ENCODE measurements around the gene ARTN. TPM values are rescaled to one million over a fixed set of nuclear protein-coding genes. Genes with fewer than 3 reads are reported as not detected.

Gene ARTN
- total RNA-seq, 1 experiment from 2014 or later: 17.4 TPM

GRCh38 chr1:43979261-43979527, 45.6 kb downstream of the ARTN start:
- Histone ChIP-seq H3F3A (ENCODE audit: insufficient read depth, low read depth) (peaks cover 36% of the 10 kb centered on the region; the same call in 1 of the 2 replicates), H3K4me2 (peak overlapping the region; percentile 88), H3K4me3 (peak overlapping the region; percentile 81; the same call in 1 of the 2 replicates), H3K27me3 (ENCODE audit: insufficient read depth, low read depth) (no peaks in the 10 kb centered on the region), H3K79me2 (ENCODE audit: low read depth) (peaks cover 69% of the 10 kb centered on the region), H3K27ac (peak overlapping the region; percentile 38; the same call in 1 of the 2 replicates), H3K9me2 (ENCODE audit: insufficient read depth) (no peaks in the 10 kb centered on the region), H3K36me3 (ENCODE audit: low read depth) (peaks cover 16% of the 10 kb centered on the region), H3K4me1 (replicated peaks; ENCODE audit: insufficient read depth) (peaks cover 45% of the 10 kb centered on the region), H3K9me3 (ENCODE audit: insufficient read depth, low read depth) (no peaks in the 10 kb centered on the region), H2AFZ (0 out of 2 replicates have a peak overlapping the region, but pooled peaks have one; percentile 53), H4K20me1 (ENCODE audit: insufficient read depth) (peaks cover 12% of the 10 kb centered on the region; the same call in 1 of the 2 replicates)
- intact Hi-C loops (cut with micrococcal nuclease; ENCODE audit: unreplicated experiment): loop anchor here (10.0 kb wide), 1 partner anchor 274 kb away; the partner anchor contains the start of gene ST3GAL3
- no TSS peak for BruUV-seq (replicated peaks)
- no peak for DNase-seq
- TF ChIP-seq EZH2 (IDR thresholded peaks at IDR 0.05; ENCODE audit: low read depth) (no peak), CTCF (conservative IDR thresholded peaks at IDR 0.05) (no peak)
- ChIA-PET CTCF (no interaction called here), POLR2A (ENCODE audit: unreplicated experiment) (no interaction called here)

- Histone ChIP-seq H3F3A (ENCODE audit: insufficient read depth, low read depth) (peaks cover 33% of the 10 kb centered on the region; the same call in 1 of the 2 replicates), H3K9me2 (ENCODE audit: insufficient read depth) (no peaks in the 10 kb centered on the region), H4K20me1 (ENCODE audit: insufficient read depth) (peaks cover 12% of the 10 kb centered on the region; the same call in 1 of the 2 replicates), H2AFZ (0 out of 2 replicates have a peak overlapping the region, but pooled peaks have one; percentile 53), H3K27me3 (ENCODE audit: insufficient read depth, low read depth) (no peaks in the 10 kb centered on the region), H3K4me3 (peak overlapping the region; percentile 81), H3K27ac (peak overlapping the region; percentile 38; the same call in 1 of the 2 replicates), H3K79me2 (ENCODE audit: low read depth) (peaks cover 69% of the 10 kb centered on the region), H3K4me2 (peak overlapping the region; percentile 88), H3K36me3 (ENCODE audit: low read depth) (peaks cover 16% of the 10 kb centered on the region), H3K4me1 (replicated peaks; ENCODE audit: insufficient read depth) (peaks cover 45% of the 10 kb centered on the region), H3K9me3 (ENCODE audit: insufficient read depth, low read depth) (no peaks in the 10 kb centered on the region)
- intact Hi-C loops (cut with micrococcal nuclease; ENCODE audit: unreplicated experiment): loop anchor here (1.0 to 10.0 kb wide), 2 partner anchors 12 to 275 kb away; partner anchors contain the start of genes CCDC24 and ST3GAL3
- peak; percentile 35 to 65 for DNase-seq
- POLR2A ChIA-PET (ENCODE audit: unreplicated experiment): no interaction called here
- BruUV-seq (replicated peaks): TSS peak; percentile 12
- CTCF ChIA-PET: no interaction called here
- TF ChIP-seq EZH2 (IDR thresholded peaks at IDR 0.05; ENCODE audit: low read depth): no peak
- TF ChIP-seq CTCF (conservative IDR thresholded peaks at IDR 0.05): no peak
Observed at GRCh38 chr1:43979528-43980254, 46.1 kb downstream of the ARTN start.

GRCh38 chr1:43980255-43981134, 46.9 kb downstream of the ARTN start:
- intact Hi-C loops (cut with micrococcal nuclease; ENCODE audit: unreplicated experiment): loop anchor here (1.0 kb wide), 1 partner anchor 11 kb away; the partner anchor contains the start of gene CCDC24

More at GRCh38 chr1:43980255-43981134, 46.9 kb downstream of the ARTN start:
- H4K20me1 ChIP-seq (ENCODE audit: insufficient read depth): peaks cover 12% of the 10 kb centered on the region; the same call in 1 of the 2 replicates
- POLR2A ChIA-PET (ENCODE audit: unreplicated experiment): no interaction called here
- no TSS peak for BruUV-seq (replicated peaks)
- no peaks in the 10 kb centered on the region for H3K9me3 ChIP-seq (ENCODE audit: insufficient read depth, low read depth)
- peaks cover 45% of the 10 kb centered on the region for H3K4me1 ChIP-seq (replicated peaks; ENCODE audit: insufficient read depth)
- no peaks in the 10 kb centered on the region for H3K27me3 ChIP-seq (ENCODE audit: insufficient read depth, low read depth)
- peaks cover 17% of the 10 kb centered on the region for H3K36me3 ChIP-seq (ENCODE audit: low read depth)
- peak overlapping the region; percentile 81 for H3K4me3 ChIP-seq
- H3K9me2 ChIP-seq (ENCODE audit: insufficient read depth): no peaks in the 10 kb centered on the region
- H3F3A ChIP-seq (ENCODE audit: insufficient read depth, low read depth): peaks cover 33% of the 10 kb centered on the region; the same call in 1 of the 2 replicates
- H2AFZ ChIP-seq: no peak overlapping the region
- peak overlapping the region; percentile 88 for H3K4me2 ChIP-seq
- no peak for TF ChIP-seq CTCF (conservative IDR thresholded peaks at IDR 0.05)
- no peak for TF ChIP-seq EZH2 (IDR thresholded peaks at IDR 0.05; ENCODE audit: low read depth)
- CTCF ChIA-PET: interaction anchor here (0.5 kb wide), 1 partner anchor 45 kb away, joined by 4 read pairs; no protein-coding TSS in a partner anchor
- peak in 1 of 2 experiments; percentile 55 for DNase-seq
- H3K79me2 ChIP-seq (ENCODE audit: low read depth): peaks cover 63% of the 10 kb centered on the region
- H3K27ac ChIP-seq: peak overlapping the region; percentile 38; the same call in 1 of the 2 replicates
